Psoas muscle (tissue), 8 donors: ENCODE results near the gene HNRNPF. TPM values are rescaled to one million over a fixed set of nuclear protein-coding genes. Genes with fewer than 3 reads are reported as not detected.
"Not testable (repeated sequence)": the region's sequence is repeated elsewhere in the genome, so short reads cannot be mapped to it uniquely, and the experiment has no call there.

Experiments used
- ATAC-seq, 4 donors: fragments of 200-7000 bp; cut with Tn5 transposase; one replicate each; pipeline ENCODE4 v1.9.1; 2020; ENCODE audit warnings: moderate library complexity in 3 of 4, mild to moderate bottlenecking in 2 of 4
- DNase-seq, 2 donors: peaks; one replicate each; pipeline ENCODE4 v3.0.0-alpha.2; 2020
- H3K27ac ChIP-seq: fragments of 200-600 bp; one replicate; pipeline ENCODE4 v1.8.0; 2022
- H3K27me3 ChIP-seq, 3 donors: fragments of 200-600 bp in 1 of 3; one replicate each; pipeline versions ENCODE4 v1.6.1 to v1.8.0; 2013 to 2022; ENCODE audit warnings: low read length in 2 of 3, mild to moderate bottlenecking in 2 of 3, moderate library complexity in 1 of 3; ENCODE audit not compliant: insufficient read depth in 3 of 3
- H3K36me3 ChIP-seq, 2 donors: fragments of 200-600 bp in 1 of 2; one replicate each; pipeline versions ENCODE4 v1.6.1 to v1.8.0; 2013 to 2022; ENCODE audit warnings: low read depth in 1 of 2, mild to moderate bottlenecking in 1 of 2, moderate library complexity in 1 of 2; ENCODE audit not compliant: insufficient read depth in 1 of 2
- H3K4me1 ChIP-seq: fragments of 200-600 bp; one replicate; pipeline ENCODE4 v1.8.0; 2022
- H3K4me3 ChIP-seq: fragments of 200-600 bp; one replicate; pipeline ENCODE4 v1.8.0; 2022; ENCODE audit warnings: mild to moderate bottlenecking
- H3K9me3 ChIP-seq: fragments of 200-600 bp; one replicate; pipeline ENCODE4 v1.8.0; 2022
- CTCF ChIP-seq: fragments of 200-600 bp; IDR thresholded peaks from one replicate; pipeline ENCODE4 v1.8.0; 2022; ENCODE audit warnings: antibody characterized with exemption
- WGBS, 3 donors: extraction: QIAGEN DNeasy Blood & Tissue Kit; methylation state at CpG; one replicate each; pipeline versions ENCODE4 v1.1.6 to v1.1.7; 2013; 5-methylcytosine and 5-hydroxymethylcytosine counted together
- intact Hi-C, 2 donors: fragments of 100-400 bp; cut with DNase I; formaldehyde crosslinking; loops; one replicate each; pipeline versions ENCODE4 v1.11.0 to v1.14.2; 2022
- long read RNA-seq, 2 donors: library from polyadenylated mRNA; unstranded; transcript quantifications; one replicate each; pipeline ENCODE4 v2.0.0, GENCODE V29; 2021
- polyA plus RNA-seq, 3 donors: library from polyadenylated mRNA; stranded (reverse); fragments of 200-250 nt; gene quantifications; one replicate each; pipeline ENCODE4 v1.2.3, GENCODE V29; 2013
- total RNA-seq, 4 donors: library from RNA; stranded (reverse); fragmentation: NEBNext Ultra II Directional in 2 of 4; extraction: Animal tissue kit (Norgen Biotek cat#: 25700) in 2 of 4; gene quantifications; one replicate each; pipeline versions ENCODE4 v1.2.1 to v1.2.4, GENCODE V29; 2021 to 2023
- donor health status: healthy with polysubstance abuse.
- donor health status: DM: no; HTN: no; CAD: no; lungs with moderate emphysema.
- donor health status: Bipolar disorder and iron deficiency.
- donor health status: healthy.
- donor health status: DM: yes; HTN: yes; CAD: no.
- donor health status: DM: no; HTN: no; CAD: no.
- donor health status: DM: no; HTN: no; CAD: no.
- donor health status: DM: yes; HTN: yes; CAD: no.

The HNRNPF gene
- total RNA-seq (100 to 1,000 TPM in 2 of 4 donors, 10 to 100 TPM in 2; 68.0 to 154 (median 110) TPM), polyA plus RNA-seq (100 to 1,000 TPM in 1 of 3 donors, 10 to 100 TPM in 2; 62.1 to 126 (median 75.2) TPM)
- long read RNA-seq, donor 1, transcript HNRNPF-204 (3 exons, 2,755 nt), result minor isoform, 6 of 241 reads
- long read RNA-seq, donor 1, transcript HNRNPF-207 (4 exons, 2,676 nt), result minor isoform, 19 of 241 reads
- long read RNA-seq, donor 1, transcript HNRNPF-203 (4 exons, 2,617 nt), result major isoform, 65 of 241 reads
- long read RNA-seq, donor 1, partial matches to known transcripts, result 0 of 241 reads
- long read RNA-seq, donor 1, other reads (novel, unspliced or antisense), result 151 of 241 reads
- long read RNA-seq, donor 2, transcript HNRNPF-203 (4 exons, 2,617 nt), result major isoform, 44 of 343 reads
- long read RNA-seq, donor 2, transcript HNRNPF-201 (4 exons, 2,186 nt), result minor isoform, 14 of 343 reads
- long read RNA-seq, donor 2, transcript HNRNPF-207 (4 exons, 2,676 nt), result minor isoform, 22 of 343 reads
- long read RNA-seq, donor 2, transcript HNRNPF-204 (3 exons, 2,755 nt), result minor isoform, 9 of 343 reads
- long read RNA-seq, donor 2, partial matches to known transcripts, result 0 of 343 reads
- long read RNA-seq, donor 2, other reads (novel, unspliced or antisense), result 253 of 343 reads

- peak within 1 kb of the TSS; percentile 99 for H3K27ac ChIP-seq
Measured at GRCh38 chr10:43408710-43409384, at the start of gene HNRNPF. TSS of gene HNRNPF (minus strand) at chr10:43409186. CDS start at chr10:43387884, 21,302 bp downstream.

GRCh38 chr10:43458227-43458626 is 49.2 kb upstream of the HNRNPF start:
- Histone ChIP-seq H3K4me1 (peaks cover 17% of the 10 kb centered on the region), H3K27me3 (no peaks in the 10 kb centered on the region), H3K36me3 (no peaks in the 10 kb centered on the region), H3K9me3 (no peaks in the 10 kb centered on the region), H3K4me3 (no peak overlapping the region), H3K27ac (no peak overlapping the region)
- 64 to 81% (median 77%) methylated on average over 3 of the region's 3 CpGs for WGBS, 3 donors
- DNase-seq (no peak), ATAC-seq (no peak)
- TF ChIP-seq CTCF, result no peak
- intact Hi-C loops, result loop anchor here (2.0 kb wide), 2 partner anchors 69 to 165 kb away; no protein-coding TSS in a partner anchor

More at GRCh38 chr10:43408710-43409384, at the start of gene HNRNPF:
- ATAC-seq, result peak; percentile 89 to 93 (median 92)
- H3K36me3 ChIP-seq, result no peaks in the 10 kb centered on the region
- peaks cover 27% of the 10 kb centered on the region for H3K4me1 ChIP-seq
- H3K9me3 ChIP-seq, result no peaks in the 10 kb centered on the region
- peak within 1 kb of the TSS; percentile 86 for H3K4me3 ChIP-seq
- intact Hi-C loops, result no loop called here
- peak; percentile 96 to 97 for DNase-seq
- WGBS, 3 donors, result 0 to 1% (median 1%) methylated on average over 56 to 68 of the region's 68 CpGs
- no peaks in the 10 kb centered on the region for H3K27me3 ChIP-seq
- no peak for TF ChIP-seq CTCF

- DNase-seq, H3K9me3 ChIP-seq, H3K27me3 ChIP-seq, ATAC-seq, intact Hi-C loops, H3K36me3 ChIP-seq: not testable (repeated sequence)
- 94 to 96% (median 94%) methylated on average over 15 of the region's 15 CpGs for WGBS, 3 donors
- Histone ChIP-seq H3K4me3 (peak overlapping the region; percentile 84), H3K27ac (peak overlapping the region; percentile 93), H3K4me1 (peaks cover 17% of the 10 kb centered on the region)
Measured at GRCh38 chr10:43456561-43456960, 47.6 kb upstream of the HNRNPF start.

GRCh38 chr10:43454025-43454424 is 45.0 kb upstream of the HNRNPF start:
- Histone ChIP-seq H3K4me1 (peaks cover 17% of the 10 kb centered on the region), H3K27ac (peak overlapping the region; percentile 93), H3K4me3 (peak overlapping the region; percentile 84)
- H3K36me3 ChIP-seq, H3K9me3 ChIP-seq, intact Hi-C loops, ATAC-seq, DNase-seq, H3K27me3 ChIP-seq: not testable (repeated sequence)
- WGBS, 3 donors, result 73 to 79% (median 75%) methylated on average over 9 of the region's 9 CpGs

GRCh38 chr10:43453266-43453831 is 44.4 kb upstream of the HNRNPF start:
- TF ChIP-seq CTCF, result no peak
- no peaks in the 10 kb centered on the region for H3K9me3 ChIP-seq
- H3K36me3 ChIP-seq, result no peaks in the 10 kb centered on the region
- no peak overlapping the region for H3K27ac ChIP-seq
- intact Hi-C loops, result no loop called here
- no peak overlapping the region for H3K4me3 ChIP-seq
- DNase-seq (no peak), ATAC-seq (no peak)
- H3K27me3 ChIP-seq, result no peaks in the 10 kb centered on the region
- H3K4me1 ChIP-seq, result peaks cover 17% of the 10 kb centered on the region
- WGBS, 3 donors, result 64 to 75% (median 65%) methylated on average over 4 of the region's 4 CpGs
